IPS DF 4.7 (cell line): ENCODE measurements around the gene SLC12A7.
"Not testable (repeated sequence)": the region's sequence is repeated elsewhere in the genome, so short reads cannot be mapped to it uniquely, and the experiment has no call there.

Experiments
- DNase-seq: peaks from one replicate; pipeline ENCODE4 v3.0.0-alpha.2; 2013; ENCODE audit warnings: low spot score; ENCODE audit errors: extremely low read depth

SLC12A7 gene

GRCh38 chr5:1110307-1111240, 1.3 kb downstream of the SLC12A7 start:
- no peak for DNase-seq

GRCh38 chr5:1109542-1110306, 2.1 kb downstream of the SLC12A7 start:
- no peak for DNase-seq

- DNase-seq, result no peak
Measured at GRCh38 chr5:1108865-1109174, 3.0 kb downstream of the SLC12A7 start.

- no peak for DNase-seq
Measured at GRCh38 chr5:1108023-1108864, 3.6 kb downstream of the SLC12A7 start.

- DNase-seq, result no peak
Measured at GRCh38 chr5:1107167-1108022, 4.5 kb downstream of the SLC12A7 start.

GRCh38 chr5:1106385-1107166, 5.3 kb downstream of the SLC12A7 start:
- no peak for DNase-seq

GRCh38 chr5:1105350-1106265, 6.3 kb downstream of the SLC12A7 start:
- DNase-seq, result no peak

GRCh38 chr5:1104327-1105006, 7.4 kb downstream of the SLC12A7 start:
- DNase-seq, result no peak

GRCh38 chr5:1103505-1104326, 8.1 kb downstream of the SLC12A7 start:
- no peak for DNase-seq

- no peak for DNase-seq
Measured at GRCh38 chr5:1103093-1103492, 8.8 kb downstream of the SLC12A7 start.

- DNase-seq, result no peak
Measured at GRCh38 chr5:1101961-1102713, 9.7 kb downstream of the SLC12A7 start.

GRCh38 chr5:1100664-1101574, 10.9 kb downstream of the SLC12A7 start:
- no peak for DNase-seq

GRCh38 chr5:1099926-1100663, 11.8 kb downstream of the SLC12A7 start:
- DNase-seq, result no peak

GRCh38 chr5:1098986-1099597, 12.8 kb downstream of the SLC12A7 start:
- no peak for DNase-seq

- not testable (repeated sequence) for DNase-seq
Measured at GRCh38 chr5:1097988-1098385, 13.9 kb downstream of the SLC12A7 start.
